ENCODE measurements around the gene ARHGEF28. TPM values are rescaled to one million over a fixed set of nuclear protein-coding genes. Genes with fewer than 3 reads are reported as not detected.

Gene ARHGEF28
- total RNA-seq, 6 experiments from 2014 or later, result 7.5 to 13.6 (median 8.5) TPM

DNA sequence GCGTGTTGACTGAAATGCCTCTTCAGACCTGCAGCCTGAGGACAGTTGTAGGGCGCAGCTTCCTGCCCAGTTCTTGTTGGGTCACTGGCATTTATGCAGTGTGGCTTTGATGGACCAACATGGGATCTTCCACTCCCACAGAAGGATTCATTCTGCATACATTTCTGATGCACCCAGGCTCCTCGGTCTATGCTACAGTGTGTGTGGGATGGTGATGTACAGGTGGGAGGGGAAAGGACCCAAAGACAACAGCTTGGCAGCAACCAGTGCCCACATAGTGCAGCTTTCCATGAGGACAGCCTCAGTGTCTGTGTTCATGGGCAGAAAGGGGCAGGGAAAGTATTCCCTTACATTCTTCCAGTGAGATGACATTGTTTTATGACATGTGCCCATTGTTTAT, 237.9 kb downstream of the ARHGEF28 start:
- Mint-ChIP-seq H3K36me3 (ENCODE audit: low read depth) (peaks cover 10% of the 10 kb centered on the region), H3K27ac (no peak overlapping the region), H3K27me3 (ENCODE audit: insufficient read depth) (peaks cover 1% of the 10 kb centered on the region; the same call in 1 of the 2 replicates), H3K4me3 (no peak overlapping the region), H3K4me1 (ENCODE audit: low read depth) (peaks cover 33% of the 10 kb centered on the region), H3K9me3 (no peaks in the 10 kb centered on the region)
- DNase-seq, result no peak
- TF ChIP-seq, protein P1, sequence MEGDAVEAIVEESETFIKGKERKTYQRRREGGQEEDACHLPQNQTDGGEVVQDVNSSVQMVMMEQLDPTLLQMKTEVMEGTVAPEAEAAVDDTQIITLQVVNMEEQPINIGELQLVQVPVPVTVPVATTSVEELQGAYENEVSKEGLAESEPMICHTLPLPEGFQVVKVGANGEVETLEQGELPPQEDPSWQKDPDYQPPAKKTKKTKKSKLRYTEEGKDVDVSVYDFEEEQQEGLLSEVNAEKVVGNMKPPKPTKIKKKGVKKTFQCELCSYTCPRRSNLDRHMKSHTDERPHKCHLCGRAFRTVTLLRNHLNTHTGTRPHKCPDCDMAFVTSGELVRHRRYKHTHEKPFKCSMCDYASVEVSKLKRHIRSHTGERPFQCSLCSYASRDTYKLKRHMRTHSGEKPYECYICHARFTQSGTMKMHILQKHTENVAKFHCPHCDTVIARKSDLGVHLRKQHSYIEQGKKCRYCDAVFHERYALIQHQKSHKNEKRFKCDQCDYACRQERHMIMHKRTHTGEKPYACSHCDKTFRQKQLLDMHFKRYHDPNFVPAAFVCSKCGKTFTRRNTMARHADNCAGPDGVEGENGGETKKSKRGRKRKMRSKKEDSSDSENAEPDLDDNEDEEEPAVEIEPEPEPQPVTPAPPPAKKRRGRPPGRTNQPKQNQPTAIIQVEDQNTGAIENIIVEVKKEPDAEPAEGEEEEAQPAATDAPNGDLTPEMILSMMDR (IDR thresholded peaks at IDR 0.05), result no peak

DNA sequence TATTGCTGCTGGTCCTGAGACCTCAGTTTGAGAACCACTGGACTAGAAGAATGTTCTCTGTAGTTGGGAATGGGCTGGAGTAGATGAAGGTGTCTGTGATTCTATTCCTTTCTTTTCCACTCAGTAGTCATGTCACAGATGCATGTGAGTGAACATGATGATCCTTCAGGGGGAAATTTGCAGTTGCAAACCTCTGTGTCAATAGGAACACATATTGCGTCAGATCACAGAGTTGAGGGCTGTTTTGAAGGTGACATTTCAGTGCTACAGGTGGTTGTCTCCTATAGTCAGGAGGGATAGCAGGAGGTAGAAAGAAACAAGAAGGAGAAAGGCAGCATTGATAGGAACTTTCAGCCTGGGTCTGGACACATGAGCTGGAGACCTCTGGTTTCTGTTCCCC, 239.3 kb downstream of the ARHGEF28 start:
- DNase-seq, result no peak
- Mint-ChIP-seq H3K27me3 (ENCODE audit: insufficient read depth) (peaks cover 1% of the 10 kb centered on the region; the same call in 1 of the 2 replicates), H3K27ac (no peak overlapping the region), H3K9me3 (no peaks in the 10 kb centered on the region), H3K36me3 (ENCODE audit: low read depth) (0 out of 2 replicates have a peak, but pooled peaks cover 5% of the 10 kb centered on the region), H3K4me3 (no peak overlapping the region), H3K4me1 (ENCODE audit: low read depth) (peaks cover 33% of the 10 kb centered on the region)
- TF ChIP-seq, protein P1 (IDR thresholded peaks at IDR 0.05), result no peak

DNA sequence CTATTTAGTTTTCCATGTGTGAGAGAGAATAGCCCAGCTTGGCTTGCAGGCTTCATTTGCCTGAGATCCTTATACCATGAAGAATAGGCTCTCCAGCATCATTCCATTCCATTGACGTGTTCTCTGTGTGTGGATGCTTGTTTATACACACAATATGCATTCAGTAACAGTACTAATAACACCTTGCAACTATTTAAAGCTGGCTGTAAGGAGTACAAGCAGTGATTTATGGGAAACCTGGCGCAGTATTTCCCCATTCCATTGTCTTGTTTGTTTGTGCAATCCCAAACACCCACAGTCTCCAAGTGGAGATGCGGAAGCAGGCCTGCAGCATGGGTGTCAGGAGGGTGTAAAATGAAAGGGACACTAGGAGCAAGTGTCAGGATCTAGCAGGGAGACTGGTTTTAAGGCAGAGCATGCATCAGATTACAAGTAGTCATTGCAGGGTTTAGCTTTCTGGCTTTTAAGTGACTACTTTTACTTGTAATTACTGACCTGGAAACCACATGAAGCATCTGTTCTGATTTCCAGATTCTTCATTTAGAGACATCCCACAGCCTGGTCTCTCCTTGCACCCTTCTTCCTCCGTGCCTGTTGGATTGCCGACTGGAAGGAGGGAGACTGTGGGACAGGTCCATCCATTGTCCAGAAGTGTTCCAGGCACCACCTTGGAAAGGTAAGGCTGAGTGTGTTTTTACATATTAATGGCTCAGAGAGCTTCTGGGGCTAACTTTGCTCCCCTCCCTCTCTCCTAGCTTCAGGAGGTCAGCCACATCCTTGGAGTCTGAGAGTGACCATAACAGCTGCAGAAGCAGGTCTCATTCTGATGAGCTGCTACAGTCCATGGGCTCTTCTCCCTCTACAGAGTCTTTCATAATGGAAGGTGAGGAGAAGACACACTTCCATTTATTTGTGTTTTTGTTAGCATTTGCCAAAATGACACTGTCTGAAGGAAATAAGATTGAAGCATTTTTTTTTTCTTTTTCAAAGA, 241.6 kb downstream of the ARHGEF28 start:
- Mint-ChIP-seq H3K27me3 (ENCODE audit: insufficient read depth) (peaks cover 1% of the 10 kb centered on the region; the same call in 1 of the 2 replicates), H3K36me3 (ENCODE audit: low read depth) (no peaks in the 10 kb centered on the region), H3K27ac (no peak overlapping the region; the same call in 1 of the 2 replicates), H3K4me3 (no peak overlapping the region), H3K4me1 (ENCODE audit: low read depth) (peaks cover 22% of the 10 kb centered on the region), H3K9me3 (no peaks in the 10 kb centered on the region)
- TF ChIP-seq, protein P1 (IDR thresholded peaks at IDR 0.05), result no peak
- DNase-seq, result peak; percentile 60

DNA sequence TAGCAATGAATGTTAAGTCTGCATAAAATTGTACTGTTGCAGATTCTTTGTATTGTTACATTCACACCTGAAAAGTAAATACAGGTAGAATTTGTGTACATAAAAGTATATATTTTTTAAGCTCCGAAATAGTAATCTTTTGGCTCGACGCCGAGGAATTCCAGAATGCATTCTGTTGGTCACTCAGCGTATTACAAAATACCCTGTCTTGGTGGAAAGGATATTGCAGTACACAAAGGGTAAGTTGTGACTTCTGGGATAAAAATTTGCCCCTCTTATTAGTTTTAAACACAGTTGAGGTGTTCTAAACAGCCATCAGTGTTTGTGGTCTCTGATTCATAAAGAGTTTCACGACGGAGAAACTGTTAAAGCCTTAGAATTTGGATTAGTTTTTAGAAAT, 257.6 kb downstream of the ARHGEF28 start:
- Mint-ChIP-seq H3K9me3 (no peaks in the 10 kb centered on the region), H3K4me3 (no peak overlapping the region), H3K27ac (no peak overlapping the region), H3K36me3 (ENCODE audit: low read depth) (peaks cover 5% of the 10 kb centered on the region; the same call in 1 of the 2 replicates), H3K4me1 (ENCODE audit: low read depth) (no peaks in the 10 kb centered on the region), H3K27me3 (ENCODE audit: insufficient read depth) (peaks cover 2% of the 10 kb centered on the region; the same call in 1 of the 2 replicates)
- TF ChIP-seq, protein P1 (IDR thresholded peaks at IDR 0.05), result no peak
- DNase-seq, result no peak

DNA sequence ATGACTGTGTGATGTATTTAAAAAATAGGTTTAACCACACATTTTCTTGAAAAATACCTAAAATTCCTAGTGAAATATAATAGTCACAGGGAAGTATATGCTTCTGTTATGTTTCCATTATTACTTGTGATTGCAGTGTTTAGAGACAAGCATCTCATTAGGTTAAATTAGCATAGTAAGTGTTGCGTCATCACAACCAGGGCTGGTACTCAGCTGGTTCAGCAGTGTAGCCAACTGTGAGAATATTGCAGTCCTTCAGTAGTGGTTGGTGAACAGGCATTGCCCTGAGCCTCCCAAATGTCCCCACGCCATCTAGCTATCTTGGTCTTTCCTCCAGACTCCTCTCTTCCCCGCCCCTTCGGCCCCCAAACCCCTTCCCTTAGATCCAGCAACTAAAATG, 261.7 kb downstream of the ARHGEF28 start:
- peaks cover 15% of the 10 kb centered on the region for H3K36me3 Mint-ChIP-seq (ENCODE audit: low read depth)
- H3K4me1 Mint-ChIP-seq (ENCODE audit: low read depth), result peaks cover 6% of the 10 kb centered on the region

More for the DNA sequence above, 261.7 kb downstream of the ARHGEF28 start:
- Mint-ChIP-seq H3K27ac (no peak overlapping the region), H3K4me3 (no peak overlapping the region), H3K9me3 (no peaks in the 10 kb centered on the region), H3K27me3 (ENCODE audit: insufficient read depth) (peaks cover 2% of the 10 kb centered on the region; the same call in 1 of the 2 replicates)
- TF ChIP-seq, protein P1 (IDR thresholded peaks at IDR 0.05), result no peak
- DNase-seq, result no peak
